GM23248 (cell line): Measurements from ENCODE around the gene NBEA. TPM values are rescaled to one million over a fixed set of nuclear protein-coding genes. Genes with fewer than 3 reads are reported as not detected.
"Not testable (repeated sequence)": the region's sequence is repeated elsewhere in the genome, so short reads cannot be mapped to it uniquely, and the experiment has no call there.

Experiments used
- DNase-seq: peaks from one replicate; pipeline ENCODE4 v3.0.0-alpha.2; 2015
- H2AFZ ChIP-seq: fragments of 200-600 bp; sonication (generic); 2 replicates; pipeline ENCODE4 v1.6.1; 2016; ENCODE audit warnings: antibody characterized with exemption
- H3F3A ChIP-seq: fragments of 200-600 bp; sonication (generic); 2 replicates; pipeline ENCODE4 v1.6.1; 2016; ENCODE audit warnings: mild to moderate bottlenecking, antibody characterized with exemption, mixed run types; ENCODE audit not compliant: insufficient read depth
- H3K27ac ChIP-seq: fragments of 200-600 bp; sonication (generic); 2 replicates; pipeline ENCODE4 v1.5.1; 2016; ENCODE audit warnings: mild to moderate bottlenecking
- H3K27me3 ChIP-seq: fragments of 200-600 bp; sonication (generic); replicated peaks from 2 replicates; pipeline ENCODE4 v1.6.1; 2016; ENCODE audit warnings: mild to moderate bottlenecking; ENCODE audit not compliant: insufficient read depth
- H3K36me3 ChIP-seq: fragments of 200-600 bp; sonication (generic); 2 replicates; pipeline ENCODE4 v1.6.1; 2016; ENCODE audit warnings: low read depth, mild to moderate bottlenecking
- H3K4me1 ChIP-seq: fragments of 200-600 bp; sonication (generic); 2 replicates; pipeline ENCODE4 v1.6.1; 2016; ENCODE audit warnings: mild to moderate bottlenecking; ENCODE audit not compliant: insufficient read depth
- H3K4me2 ChIP-seq: fragments of 200-600 bp; sonication (generic); one replicate; pipeline ENCODE4 v1.6.1; 2016; ENCODE audit warnings: mild to moderate bottlenecking; ENCODE audit not compliant: unreplicated experiment
- H3K4me3 ChIP-seq: fragments of 200-600 bp; sonication (generic); 2 replicates; pipeline ENCODE4 v1.5.1; 2016; ENCODE audit warnings: mild to moderate bottlenecking
- H3K79me2 ChIP-seq: fragments of 200-600 bp; sonication (generic); 2 replicates; pipeline ENCODE4 v1.6.1; 2016; ENCODE audit warnings: mild to moderate bottlenecking; ENCODE audit not compliant: insufficient read depth
- H3K9ac ChIP-seq: fragments of 200-600 bp; sonication (generic); 2 replicates; pipeline ENCODE4 v1.6.1; 2016; ENCODE audit warnings: mild to moderate bottlenecking
- H3K9me2 ChIP-seq: fragments of 200-600 bp; sonication (generic); 2 replicates; pipeline ENCODE4 v1.6.1; 2016; ENCODE audit warnings: mixed run types, mild to moderate bottlenecking, moderate library complexity; ENCODE audit not compliant: insufficient read depth
- H3K9me3 ChIP-seq: fragments of 200-600 bp; sonication (generic); one replicate; pipeline ENCODE4 v1.6.1; 2017; ENCODE audit warnings: low read depth
- H4K20me1 ChIP-seq: fragments of 200-600 bp; sonication (generic); 2 replicates; pipeline ENCODE4 v1.6.0; 2016; ENCODE audit not compliant: insufficient read depth
- EZH2 ChIP-seq: fragments of 200-600 bp; sonication (generic); IDR thresholded peaks from 2 replicates; pipeline ENCODE4 v1.6.1; 2018; ENCODE audit warnings: antibody characterized with exemption, mild to moderate bottlenecking; ENCODE audit not compliant: insufficient read depth, poor library complexity, severe bottlenecking
- EZH2phosphoT487 ChIP-seq: fragments of 200-600 bp; sonication (generic); IDR thresholded peaks from 2 replicates; pipeline ENCODE4 v1.6.1; 2018; ENCODE audit warnings: antibody characterized with exemption, moderate library complexity, mild to moderate bottlenecking, low read depth; ENCODE audit not compliant: insufficient read depth
- WGBS, 2 experiments: methylation state at CpG; one replicate each; pipeline ENCODE4 v1.1.6; 2015 to 2017; ENCODE audit warnings: low lambda C conversion rate in 2 of 2, low coverage in 1 of 2; ENCODE audit errors: missing lambda C conversion rate in 2 of 2; 5-methylcytosine and 5-hydroxymethylcytosine counted together
- in situ Hi-C: fragments of 300-500 bp; cut with MboI; formaldehyde crosslinking; loops from 2 replicates; pipeline ENCODE4 v1.15.0; 2020
- polyA plus RNA-seq: library from polyadenylated mRNA; unstranded; fragments of >200 nt; fragmentation: Nextera tagmentation; extraction: Ambion mirVana; gene quantifications from 2 replicates; pipeline ENCODE4 v1.2.1, GENCODE V29; 2016
- total RNA-seq: library from RNA; depleted of rRNA; stranded (reverse); fragments of >200 nt; shearing (Covaris generic); gene quantifications from 2 replicates; pipeline ENCODE4 v1.2.3, GENCODE V29; 2014

Gene NBEA
- total and polyA plus RNA-seq, 2 experiments from 2014 or later = 1.9 to 3.7 TPM

DNA sequence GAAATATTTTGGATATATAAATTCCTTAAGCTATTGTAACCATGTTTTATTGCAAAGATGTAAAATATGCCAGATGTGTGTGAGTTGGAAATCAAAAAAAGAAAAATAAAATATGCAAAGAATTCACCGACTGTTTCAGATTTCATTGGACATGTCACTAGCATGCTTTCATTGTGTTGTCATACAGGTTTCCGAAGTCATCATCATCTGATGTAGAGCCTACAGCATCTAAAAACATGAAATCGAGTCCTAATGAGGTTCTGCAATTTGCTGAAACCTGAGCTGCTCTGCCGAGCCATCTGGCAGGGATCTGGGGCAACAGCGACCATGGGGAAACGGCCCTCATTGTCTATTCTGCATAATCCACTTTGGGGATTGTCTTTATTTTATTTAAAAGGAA, 730.5 kb downstream of the NBEA start:
- no peaks in the 10 kb centered on the region for H3K9me2 ChIP-seq
- H3K27me3 ChIP-seq = no peaks in the 10 kb centered on the region
- H3K4me1 ChIP-seq = peaks cover 13% of the 10 kb centered on the region; the same call in 1 of the 2 replicates
- H3K36me3 ChIP-seq = no peaks in the 10 kb centered on the region
- H3K27ac ChIP-seq = no peak overlapping the region
- peaks cover 10% of the 10 kb centered on the region for H3F3A ChIP-seq
- no peak overlapping the region for H2AFZ ChIP-seq
- no peak for TF ChIP-seq EZH2phosphoT487
- TF ChIP-seq EZH2 = no peak
- WGBS, 2 experiments = 37 to 48% methylated on average over 6 of the region's 6 CpGs
- H3K9me3 ChIP-seq = no peaks in the 10 kb centered on the region
- H3K79me2 ChIP-seq = no peaks in the 10 kb centered on the region
- H3K4me3 ChIP-seq = no peak overlapping the region
- DNase-seq = peak; percentile 30
- no peaks in the 10 kb centered on the region for H4K20me1 ChIP-seq
- no peak overlapping the region for H3K9ac ChIP-seq
- H3K4me2 ChIP-seq = no peak overlapping the region
- in situ Hi-C loops = no loop called here

GRCh38 chr13:35675651-35676050, 733.6 kb downstream of the NBEA start:
- no peak overlapping the region for H3K27ac ChIP-seq
- H4K20me1 ChIP-seq = no peaks in the 10 kb centered on the region
- H3K79me2 ChIP-seq = no peaks in the 10 kb centered on the region
- H3F3A ChIP-seq = peaks cover 10% of the 10 kb centered on the region
- H3K9ac ChIP-seq = no peak overlapping the region
- 71 to 73% methylated on average over 4 of the region's 4 CpGs for WGBS, 2 experiments
- H3K4me2 ChIP-seq = no peak overlapping the region
- H3K4me3 ChIP-seq = no peak overlapping the region
- H3K36me3 ChIP-seq = no peaks in the 10 kb centered on the region
- no peaks in the 10 kb centered on the region for H3K9me3 ChIP-seq
- DNase-seq = no peak
- H3K4me1 ChIP-seq = peaks cover 13% of the 10 kb centered on the region; the same call in 1 of the 2 replicates
- H3K27me3 ChIP-seq = no peaks in the 10 kb centered on the region
- H3K9me2 ChIP-seq = no peaks in the 10 kb centered on the region
- in situ Hi-C loops = no loop called here
- TF ChIP-seq EZH2 = no peak
- TF ChIP-seq EZH2phosphoT487 = no peak
- no peak overlapping the region for H2AFZ ChIP-seq

- H3K79me2 ChIP-seq, H2AFZ ChIP-seq, H3K27ac ChIP-seq, H3K36me3 ChIP-seq, H3K4me3 ChIP-seq, H3K9me2 ChIP-seq, DNase-seq, H3K27me3 ChIP-seq, H3F3A ChIP-seq, H4K20me1 ChIP-seq, H3K9ac ChIP-seq, H3K4me1 ChIP-seq, H3K4me2 ChIP-seq, in situ Hi-C loops, H3K9me3 ChIP-seq: not testable (repeated sequence)
- 72 to 73% methylated on average over 6 of the region's 6 CpGs for WGBS, 2 experiments
Measured at GRCh38 chr13:35677863-35678262, 735.8 kb downstream of the NBEA start.

DNA sequence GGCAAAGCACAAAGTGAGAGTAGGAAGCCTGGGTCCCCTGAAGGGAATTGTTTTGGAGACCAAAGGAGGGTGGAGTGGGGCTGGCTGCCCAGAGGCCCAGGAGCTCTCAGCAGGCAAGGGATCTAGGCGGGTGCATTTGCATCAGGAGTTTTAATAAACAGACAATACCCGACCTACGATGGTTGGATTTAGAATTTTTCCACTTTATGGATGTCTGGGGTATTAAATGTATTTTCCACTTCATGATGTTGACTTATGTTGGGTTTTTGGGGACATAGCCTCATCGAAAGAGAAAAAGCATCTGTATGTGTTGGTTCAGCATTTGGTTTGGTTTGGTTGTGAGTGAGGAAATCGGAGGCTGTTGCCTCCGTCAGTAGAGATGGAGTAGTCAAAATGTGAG, 739.6 kb downstream of the NBEA start:
- Histone ChIP-seq H3K9me3 (no peaks in the 10 kb centered on the region), H3K4me1 (no peaks in the 10 kb centered on the region), H3K27me3 (no peaks in the 10 kb centered on the region), H4K20me1 (no peaks in the 10 kb centered on the region), H3K27ac (no peak overlapping the region), H3K4me2 (no peak overlapping the region), H3K9ac (no peak overlapping the region), H3K36me3 (no peaks in the 10 kb centered on the region), H3K79me2 (no peaks in the 10 kb centered on the region), H3K4me3 (no peak overlapping the region), H2AFZ (no peak overlapping the region), H3F3A (no peaks in the 10 kb centered on the region), H3K9me2 (no peaks in the 10 kb centered on the region)
- no peak for DNase-seq
- in situ Hi-C loops = no loop called here
- WGBS, 2 experiments = 91 to 95% methylated on average over 6 of the region's 6 CpGs
- TF ChIP-seq EZH2 (no peak), EZH2phosphoT487 (no peak)

- Histone ChIP-seq H3K4me3 (no peak overlapping the region), H3K27ac (no peak overlapping the region), H3F3A (no peaks in the 10 kb centered on the region), H3K9me3 (no peaks in the 10 kb centered on the region), H3K36me3 (no peaks in the 10 kb centered on the region), H3K9me2 (no peaks in the 10 kb centered on the region), H3K4me1 (no peaks in the 10 kb centered on the region), H3K79me2 (no peaks in the 10 kb centered on the region), H3K4me2 (no peak overlapping the region), H2AFZ (no peak overlapping the region), H3K9ac (no peak overlapping the region), H3K27me3 (no peaks in the 10 kb centered on the region), H4K20me1 (no peaks in the 10 kb centered on the region)
- in situ Hi-C loops = no loop called here
- DNase-seq = no peak
- no peak for TF ChIP-seq EZH2phosphoT487
- 82 to 86% methylated on average over 5 of the region's 5 CpGs for WGBS, 2 experiments
Measured at GRCh38 chr13:35684432-35684831, 742.4 kb downstream of the NBEA start.
